ENCODE results near the gene SLC44A2. TPM values are rescaled to one million over a fixed set of nuclear protein-coding genes. Genes with fewer than 3 reads are reported as not detected.

The SLC44A2 gene
- total RNA-seq: 18.8 TPM

DNA sequence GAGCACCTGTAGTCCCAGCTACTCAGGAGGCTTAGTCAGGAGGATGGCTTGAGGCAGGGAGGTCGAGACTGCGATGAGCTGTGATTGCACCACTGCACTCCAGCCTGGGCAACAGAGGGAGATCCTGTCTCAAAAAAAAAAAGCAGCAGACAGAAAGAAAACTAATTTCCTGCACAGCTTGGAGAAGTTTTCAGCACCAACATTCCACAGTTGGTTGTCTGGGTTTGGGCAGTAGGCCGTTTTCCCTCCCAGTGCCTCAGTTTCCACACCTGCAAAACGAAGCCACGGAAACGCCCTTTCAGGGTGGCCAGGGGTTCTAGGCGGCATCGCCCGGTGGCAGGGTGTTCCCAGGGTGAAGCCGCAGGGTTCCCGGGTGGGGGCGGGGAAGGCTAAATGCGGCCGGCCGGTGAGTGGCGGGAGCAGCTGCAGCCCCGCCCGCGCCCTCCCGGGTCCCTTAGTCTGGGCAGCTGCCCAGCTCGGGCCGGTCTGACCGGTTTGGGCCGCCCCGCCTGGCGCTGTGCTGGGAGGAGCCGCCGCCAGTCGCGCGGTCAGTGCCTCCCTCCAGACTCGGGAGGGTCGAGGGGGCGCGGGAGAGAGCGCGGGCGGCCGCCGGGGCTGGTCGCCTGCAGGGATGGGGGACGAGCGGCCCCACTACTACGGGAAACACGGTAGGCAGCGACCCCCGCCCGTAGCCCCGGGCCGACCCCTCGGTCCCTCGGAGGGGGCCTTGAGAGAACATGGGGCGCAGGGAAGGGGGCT, at the start of gene SLC44A2:
Gene SLC44A2 (plus strand): TSS at position 551 of the 759 bp plus-strand sequence. CDS start 81 bp downstream, at position 632.
- peak; percentile 94 to 97 for DNase-seq (ENCODE audit: low spot score in 2 of 2)
- FAIRE-seq: no peak

DNA sequence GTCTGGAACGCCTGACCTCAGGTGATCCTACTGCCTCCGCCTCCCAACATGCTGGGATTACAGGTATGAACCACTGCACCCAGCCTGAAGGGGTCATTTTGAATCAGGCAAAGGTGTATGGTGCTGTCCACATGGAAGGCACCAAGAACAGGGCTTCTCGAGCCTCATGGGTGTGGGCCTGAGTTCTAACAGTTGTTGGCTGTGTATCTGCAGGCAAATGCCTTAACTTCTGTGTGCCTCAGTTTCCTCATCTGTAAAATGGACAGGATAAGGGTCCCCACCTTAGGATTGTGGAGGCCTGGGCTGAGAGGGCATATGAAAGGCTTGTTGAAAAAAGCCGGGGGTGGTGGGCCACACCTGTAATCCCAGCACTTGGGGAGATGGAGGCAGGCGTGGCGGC, 47.4 kb upstream of the SLC44A2 start:
- no peak for DNase-seq (ENCODE audit: low spot score in 2 of 2)
- no peak for FAIRE-seq

DNA sequence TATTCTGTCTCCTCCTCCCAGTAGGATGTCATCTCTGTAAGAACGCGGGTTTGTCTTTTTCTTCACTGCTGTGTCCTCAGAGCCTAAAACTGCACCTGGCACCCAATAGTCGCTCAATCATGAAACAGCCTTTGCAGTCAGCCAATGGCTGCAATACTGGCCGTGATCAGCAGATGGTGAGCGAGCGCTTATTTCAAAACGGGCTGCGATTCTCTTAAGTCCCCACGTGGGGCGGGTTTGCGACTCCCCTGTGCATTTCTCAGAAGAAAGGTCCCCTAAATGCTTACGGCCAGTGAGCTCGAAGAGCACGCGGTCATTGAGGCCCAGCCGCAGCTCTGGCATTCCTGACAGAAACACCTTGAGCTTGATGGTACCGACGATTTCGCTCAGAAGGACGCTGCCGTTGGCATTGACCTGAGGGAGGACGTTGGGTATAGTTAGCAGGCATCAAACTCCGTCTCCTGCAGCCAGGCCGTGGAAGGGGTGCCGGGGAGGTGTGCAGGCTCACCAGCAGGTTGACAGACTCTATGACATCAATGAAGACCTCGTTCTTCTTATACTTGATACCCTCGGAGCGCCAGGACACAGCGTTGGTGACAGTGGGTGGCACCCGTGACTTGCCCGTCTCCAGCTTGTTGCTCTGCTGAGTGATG, 44.2 kb upstream of the SLC44A2 start:
- FAIRE-seq: no peak
- DNase-seq (ENCODE audit: low spot score in 2 of 2): peak; percentile 68 to 85

DNA sequence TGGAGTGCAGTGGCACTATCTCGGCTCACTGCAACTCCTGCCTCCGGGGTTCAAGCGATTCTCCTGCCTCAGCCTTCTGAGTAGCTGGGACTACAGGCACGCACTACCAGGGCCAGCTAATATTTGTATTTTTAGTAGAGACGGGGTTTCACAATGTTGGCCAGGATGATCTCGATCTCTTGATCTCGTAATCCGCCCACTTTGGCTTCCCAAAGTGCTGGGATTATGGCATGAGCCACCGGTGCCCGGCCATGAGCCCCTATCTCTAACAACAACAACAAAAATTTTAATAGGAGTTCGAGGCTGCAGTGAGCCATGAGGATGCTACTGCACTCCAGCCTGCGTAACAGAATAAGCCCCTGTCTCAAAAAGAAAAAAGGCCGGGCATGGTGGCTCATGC, 43.3 kb upstream of the SLC44A2 start:
- FAIRE-seq (no peak), DNase-seq (ENCODE audit: low spot score in 2 of 2) (no peak)

DNA sequence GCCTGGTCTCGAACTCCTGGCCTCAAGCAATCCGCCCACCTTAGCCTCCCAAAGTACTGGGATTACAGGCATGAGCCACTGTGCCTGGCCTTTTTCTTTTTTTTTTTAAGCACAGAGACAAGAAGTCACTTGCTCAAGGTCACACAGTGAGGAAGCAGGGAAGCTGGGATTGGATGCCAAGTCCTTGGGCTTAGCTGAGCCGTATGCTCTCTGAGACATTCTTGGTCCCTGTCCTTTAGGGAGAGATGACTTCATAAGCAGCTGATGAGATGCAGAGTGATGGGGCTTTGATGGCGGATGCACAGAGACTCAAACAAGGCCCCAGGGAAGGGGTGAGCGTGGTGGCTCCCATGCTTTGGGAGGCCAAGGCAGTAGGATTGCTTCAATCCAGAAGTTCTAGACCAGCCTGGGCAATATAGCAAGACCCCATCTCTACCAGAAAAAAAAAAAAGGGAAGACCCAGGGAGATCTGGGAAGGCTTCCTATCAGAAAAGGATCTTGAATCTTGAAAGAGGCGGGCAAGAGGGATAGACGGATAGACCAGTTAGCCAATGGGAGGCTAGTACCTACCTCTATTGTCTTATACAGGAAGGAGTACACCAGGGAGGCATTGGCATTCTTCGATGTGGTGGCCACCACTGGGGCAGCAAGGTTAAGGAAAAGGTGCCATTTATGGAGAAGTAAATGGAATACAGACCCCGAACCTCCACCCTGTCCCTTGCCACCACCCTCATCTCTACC, 42.1 kb upstream of the SLC44A2 start:
- FAIRE-seq (no peak), DNase-seq (ENCODE audit: low spot score in 2 of 2) (no peak)

DNA sequence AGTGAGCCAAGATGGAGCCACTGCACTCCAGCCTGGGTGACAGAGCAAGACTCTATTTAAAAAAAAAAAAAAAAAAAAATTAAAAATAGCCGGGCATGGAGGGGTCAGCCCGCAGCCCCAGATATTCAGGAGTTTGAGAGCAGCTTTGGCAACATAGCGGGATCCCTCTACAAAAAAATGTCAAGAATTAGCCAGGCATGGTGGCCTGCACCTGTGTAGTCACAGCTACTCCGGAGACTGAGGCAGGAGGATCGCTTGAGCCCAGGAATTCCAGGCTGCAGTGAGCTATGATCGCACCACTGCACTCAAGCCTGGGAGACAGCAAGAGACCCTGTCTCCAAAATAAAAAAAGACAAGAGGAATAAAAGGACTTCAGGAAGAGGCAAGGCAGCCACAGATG, 39.0 kb upstream of the SLC44A2 start:
- DNase-seq (ENCODE audit: low spot score in 2 of 2): no peak
- no peak for FAIRE-seq

DNA sequence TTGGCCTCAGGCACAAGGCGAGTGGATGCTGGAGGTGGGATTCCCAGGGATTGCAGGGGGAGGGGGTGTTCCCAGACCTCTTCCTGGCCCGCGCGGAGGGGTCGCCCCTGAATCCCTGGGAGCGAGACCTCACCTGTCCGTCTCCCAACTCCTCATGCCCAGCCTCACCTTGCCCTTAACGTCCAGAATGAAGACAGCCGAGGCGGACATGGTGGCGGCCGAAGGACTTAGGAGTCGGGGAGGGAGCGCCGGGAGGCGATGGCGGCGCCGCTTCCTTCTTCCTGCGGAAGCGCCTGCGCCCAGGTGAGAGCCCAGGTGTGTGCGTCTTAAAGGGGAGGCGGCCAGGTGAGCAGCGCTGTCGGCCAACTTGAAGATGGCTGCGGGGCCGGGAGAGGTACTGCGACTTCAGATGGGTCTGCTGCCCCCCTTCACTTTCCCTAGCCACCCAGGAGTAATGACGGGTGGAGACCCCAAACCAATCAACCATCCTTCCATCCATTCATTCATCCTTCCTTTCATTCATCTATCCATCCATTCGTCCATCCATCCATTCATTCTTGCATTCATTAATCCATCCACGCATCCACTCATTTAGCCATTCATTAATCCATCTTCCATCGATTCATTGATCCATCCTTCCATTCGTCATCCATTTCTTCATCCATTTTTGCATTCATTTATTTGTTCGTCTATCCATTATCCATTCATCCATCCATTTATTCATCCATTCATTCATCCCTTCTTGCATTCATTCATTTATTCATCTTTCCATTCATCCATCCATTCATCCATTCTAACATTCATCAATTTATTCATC, 38.1 kb upstream of the SLC44A2 start, which contains the start of gene AP1M2:
Gene AP1M2 (minus strand): TSS at position 291 of the 817 bp plus-strand sequence. CDS start 81 bp downstream, at position 210.
- DNase-seq (ENCODE audit: low spot score in 2 of 2): no peak
- FAIRE-seq: no peak

DNA sequence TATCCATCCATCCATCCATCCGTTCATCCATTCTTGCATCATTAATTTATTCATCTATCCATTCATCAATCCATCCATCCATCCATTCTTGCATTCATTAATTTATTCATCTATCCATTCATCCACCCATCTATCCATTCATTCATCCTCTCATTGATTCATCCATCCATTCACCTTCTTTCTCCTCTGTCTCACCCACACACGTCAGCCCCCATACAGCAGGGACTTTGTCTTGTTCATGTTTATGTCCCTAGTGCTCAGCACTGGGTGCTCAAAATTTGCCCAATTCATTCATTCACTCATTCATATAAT, 37.6 kb upstream of the SLC44A2 start:
- no peak for DNase-seq (ENCODE audit: low spot score in 2 of 2)
- FAIRE-seq: no peak

DNA sequence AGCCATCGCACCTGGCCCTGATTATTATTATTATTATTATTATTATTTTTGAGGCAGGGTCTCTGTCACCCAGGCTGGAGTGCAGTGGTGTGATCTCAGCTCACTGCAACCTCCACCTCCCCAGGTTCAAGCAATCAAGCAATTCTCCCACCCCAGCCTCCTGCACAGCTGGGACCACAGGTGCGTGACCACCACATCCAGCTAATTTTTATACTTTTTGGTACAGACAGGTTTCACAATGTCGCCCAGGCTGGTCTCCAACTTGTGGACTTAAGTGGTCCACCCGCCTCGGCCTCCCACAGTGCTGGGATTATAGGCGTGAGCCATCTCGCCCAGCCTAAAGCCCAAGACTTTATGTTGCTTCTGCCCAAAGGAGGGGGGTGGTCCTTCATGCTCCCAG, 32.2 kb upstream of the SLC44A2 start:
- FAIRE-seq: no peak
- no peak for DNase-seq (ENCODE audit: low spot score in 2 of 2)

DNA sequence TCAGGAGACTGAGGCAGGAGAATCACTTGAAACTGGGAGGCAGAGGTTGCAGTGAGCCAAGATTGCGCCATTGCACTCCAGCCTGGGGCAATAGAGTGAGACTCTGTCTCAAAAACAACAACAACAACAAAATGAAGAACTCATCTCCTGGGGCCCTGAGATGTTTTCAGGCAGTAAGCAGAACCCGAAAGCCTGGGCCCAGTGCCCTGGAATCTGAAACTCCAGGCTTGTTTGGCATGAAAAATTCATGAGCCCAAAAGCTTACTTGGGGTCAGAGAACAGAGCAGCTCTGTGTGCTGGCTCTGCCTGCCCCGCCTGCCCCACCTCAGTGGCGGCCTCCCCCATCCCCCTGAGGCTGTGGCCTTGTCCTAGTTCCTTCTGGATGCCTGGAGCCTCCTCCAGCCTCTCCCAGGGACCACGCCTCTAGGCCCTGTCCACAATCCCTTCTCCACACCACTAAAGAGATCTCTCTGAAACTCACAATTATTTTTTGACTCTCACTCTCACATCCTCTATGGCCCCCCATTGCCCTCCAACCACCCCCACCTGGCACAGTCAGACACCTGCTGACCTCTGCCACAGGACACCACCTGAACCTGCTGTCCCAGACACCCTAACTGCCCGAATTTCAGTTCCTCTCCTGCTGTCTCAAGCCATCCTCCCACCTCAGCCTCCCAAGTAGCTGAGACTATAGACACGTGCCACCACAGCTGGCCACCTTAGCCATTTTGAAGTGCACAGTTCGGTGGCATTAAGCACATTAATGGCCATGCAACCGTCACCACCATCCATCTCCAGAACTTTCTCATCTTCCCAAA, 31.3 kb upstream of the SLC44A2 start:
- FAIRE-seq: no peak
- peak in 1 of 2 donors; percentile 37 for DNase-seq (ENCODE audit: low spot score in 2 of 2)

DNA sequence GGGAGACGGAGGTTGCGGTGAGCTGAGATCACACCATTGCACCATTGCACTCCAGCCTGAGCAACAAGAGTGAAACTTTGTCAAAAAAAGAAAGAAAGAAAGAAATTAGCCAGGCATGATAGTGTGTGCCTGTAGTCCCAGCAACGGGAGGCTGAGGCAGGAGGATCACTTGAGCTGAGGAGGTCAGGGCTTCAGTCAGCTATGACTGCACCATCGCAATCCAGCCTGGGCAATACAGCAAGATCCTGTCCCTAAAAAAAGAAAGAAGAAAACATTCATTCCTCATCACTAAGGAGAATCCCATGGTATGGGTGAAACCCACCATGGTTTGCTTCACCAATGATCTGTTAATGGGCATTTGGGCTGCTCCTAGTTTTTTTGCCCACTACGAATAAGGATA, 25.2 kb upstream of the SLC44A2 start:
- no peak for DNase-seq (ENCODE audit: low spot score in 2 of 2)
- FAIRE-seq: no peak

DNA sequence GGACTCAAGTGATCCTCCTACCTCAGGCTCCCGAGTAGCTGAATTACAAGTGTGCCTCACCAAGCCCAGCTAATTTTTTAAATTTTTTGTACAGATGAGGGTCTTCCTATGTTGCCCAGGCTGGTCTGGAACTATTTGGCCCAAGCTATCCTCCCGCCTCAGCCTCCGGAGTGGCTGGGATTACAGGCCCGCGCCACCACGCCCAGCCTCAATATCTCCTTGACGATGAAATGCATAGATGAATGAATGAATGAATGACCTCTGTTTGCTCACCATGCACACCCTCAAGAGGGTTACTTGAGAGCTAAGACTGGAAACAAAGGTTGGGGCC, 23.4 kb upstream of the SLC44A2 start:
- FAIRE-seq (no peak), DNase-seq (ENCODE audit: low spot score in 2 of 2) (no peak)

DNA sequence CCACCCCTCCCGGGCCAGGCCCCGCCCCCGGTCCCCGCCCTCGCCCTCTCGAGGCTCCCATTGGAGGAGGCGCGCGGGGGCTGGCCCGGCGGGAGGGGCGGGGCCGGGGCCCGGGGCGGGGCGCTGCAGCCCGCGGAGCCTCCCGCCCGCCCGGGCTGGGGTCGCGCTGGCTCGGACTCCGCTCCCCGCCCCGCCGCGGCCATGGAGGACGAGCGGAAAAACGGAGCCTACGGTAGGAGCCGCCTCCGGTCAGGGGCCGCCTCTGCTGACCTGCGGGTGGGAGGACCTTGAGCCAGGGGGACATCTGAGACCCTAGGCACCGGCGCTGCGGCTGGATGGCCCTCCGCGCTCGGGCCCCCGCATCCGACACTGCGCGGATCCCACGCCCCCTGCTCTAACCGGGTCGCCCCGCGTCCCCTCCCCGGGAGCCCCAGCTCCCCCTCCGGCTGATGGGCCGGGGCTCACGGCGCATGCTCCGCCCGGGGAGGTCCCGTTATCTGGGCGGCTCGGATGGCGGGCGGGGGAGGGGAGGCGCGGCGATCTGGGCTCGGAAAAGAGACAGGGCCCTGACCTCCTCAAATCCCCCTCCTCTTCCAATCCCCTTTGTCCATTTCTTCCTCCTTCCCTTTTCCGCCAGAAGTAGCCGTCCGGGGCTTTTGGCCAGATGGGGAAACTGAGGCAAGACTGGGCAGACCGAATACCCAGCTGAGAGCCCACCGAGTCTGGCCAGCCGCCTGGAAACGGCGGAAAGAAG, 22.8 kb upstream of the SLC44A2 start:
- FAIRE-seq (no peak), DNase-seq (ENCODE audit: low spot score in 2 of 2) (peak; percentile 97 to 99)

DNA sequence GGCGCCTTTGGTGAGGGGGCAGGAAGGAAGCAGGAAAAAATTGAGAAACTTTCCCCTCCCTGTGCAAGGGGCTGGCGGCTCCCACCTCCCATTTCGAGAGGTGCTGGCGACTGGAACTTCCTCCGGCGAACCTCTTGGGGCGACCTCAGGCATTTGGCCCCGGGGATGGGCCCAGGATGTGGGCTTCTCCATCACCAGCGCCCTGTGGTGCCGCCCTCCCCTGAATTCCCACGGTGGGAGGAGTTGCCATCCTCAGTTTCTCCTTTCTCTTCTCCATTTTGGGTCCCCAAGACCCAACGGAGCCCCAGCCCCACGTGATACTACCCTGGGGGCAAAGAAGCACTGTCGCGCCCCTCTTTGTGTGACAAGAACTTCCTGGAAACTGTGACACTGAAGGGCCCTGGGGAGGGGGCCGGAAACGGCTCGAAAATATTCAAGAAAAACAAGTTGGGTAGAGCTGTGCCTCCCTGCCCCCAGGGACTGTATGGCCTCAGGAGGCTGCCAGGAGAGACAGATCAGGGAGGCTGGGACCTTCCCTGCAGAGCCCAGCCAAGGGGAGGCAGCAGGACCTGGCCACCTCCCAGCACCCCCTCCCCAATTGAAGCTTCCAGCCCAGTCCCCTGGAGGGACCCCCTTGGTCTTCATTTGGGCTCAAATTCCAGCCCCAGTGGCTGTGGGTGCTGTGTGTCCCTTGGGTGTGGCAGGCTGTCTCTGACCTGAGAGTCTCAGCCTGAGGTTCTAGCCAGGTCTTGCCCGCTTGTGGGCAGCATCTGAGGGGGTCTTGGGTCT, 22.1 kb upstream of the SLC44A2 start:
- FAIRE-seq (no peak), DNase-seq (ENCODE audit: low spot score in 2 of 2) (no peak)

DNA sequence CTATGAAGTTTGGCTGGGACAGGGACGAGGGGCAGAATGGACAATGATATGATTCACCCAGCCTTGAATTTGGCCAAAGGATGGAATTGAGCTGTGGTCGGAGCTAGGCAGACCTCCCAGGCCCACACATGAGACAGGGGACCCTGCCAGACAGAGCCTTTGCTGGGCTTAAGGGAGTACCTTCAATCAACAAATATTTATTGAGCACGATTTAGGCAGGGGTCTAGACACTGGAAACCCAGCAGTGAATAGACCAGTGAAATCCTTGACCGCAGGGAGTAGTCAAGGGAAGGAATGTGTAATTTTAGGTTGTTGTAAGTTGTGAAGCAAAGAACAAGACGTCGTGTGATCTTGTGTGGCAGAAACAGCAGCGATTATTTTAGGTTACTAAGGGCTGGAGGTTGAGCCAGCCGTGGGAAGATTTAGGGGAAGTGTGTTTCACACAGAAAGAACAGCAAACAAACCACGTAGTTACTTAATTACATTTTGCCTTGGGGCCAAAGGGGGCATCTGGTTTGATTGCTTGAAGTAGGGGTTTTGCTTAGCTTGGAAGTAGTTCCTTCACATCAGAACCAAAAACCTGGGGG, 21.4 kb upstream of the SLC44A2 start:
- FAIRE-seq: no peak
- DNase-seq (ENCODE audit: low spot score in 2 of 2): no peak

DNA sequence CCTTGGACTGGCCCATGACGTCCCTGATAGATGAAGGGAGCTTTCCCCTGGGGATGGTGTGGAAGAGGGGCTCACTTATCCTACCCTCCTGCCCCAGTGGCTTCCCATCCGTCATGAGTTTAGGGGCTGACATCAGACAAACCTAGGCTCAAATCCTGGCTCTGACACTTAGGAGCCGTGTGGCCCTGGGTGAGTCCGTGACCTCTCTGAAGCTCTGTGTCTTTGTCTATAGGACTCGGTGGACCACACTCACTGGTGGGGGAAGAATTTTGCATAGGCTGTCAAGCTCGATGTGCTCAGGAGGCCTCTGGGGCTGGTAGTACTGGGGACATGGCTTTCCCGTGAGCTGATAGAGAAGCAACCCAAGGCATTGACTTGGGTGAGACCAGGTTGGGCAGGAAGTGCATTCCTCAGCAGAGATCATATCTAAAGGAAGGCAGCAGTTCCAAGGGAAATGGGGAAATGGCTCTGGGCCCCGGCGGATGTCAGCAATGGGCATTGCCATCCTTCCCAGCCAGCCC, 20.8 kb upstream of the SLC44A2 start:
- DNase-seq (ENCODE audit: low spot score in 2 of 2) (no peak), FAIRE-seq (no peak)

DNA sequence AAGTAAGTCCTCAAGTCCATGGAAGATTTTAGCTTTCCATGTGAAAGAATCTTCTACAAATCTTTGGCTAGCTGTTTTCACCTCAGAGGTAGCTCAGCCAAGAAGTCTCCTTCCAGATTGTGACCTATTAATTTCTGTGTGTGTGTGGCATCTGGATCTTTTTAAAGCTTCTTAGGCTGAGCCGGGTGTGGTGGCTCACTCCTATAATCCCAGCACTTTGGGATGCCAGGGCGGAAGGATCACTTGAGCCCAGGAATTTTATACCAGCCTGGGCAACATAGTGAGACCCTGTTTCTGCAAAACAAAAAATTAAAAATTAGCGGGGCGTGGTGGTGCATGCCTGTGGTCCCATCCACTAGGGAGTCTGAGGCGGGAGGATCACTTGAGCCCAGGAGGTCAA, 13.4 kb upstream of the SLC44A2 start:
- no peak for FAIRE-seq

More for the DNA sequence above, 13.4 kb upstream of the SLC44A2 start:
- no peak for DNase-seq (ENCODE audit: low spot score in 2 of 2)
